Activated CD4-positive, alpha-beta T cell treated with anti-CD3 and anti-CD28 coated beads, Interleukin-2, amount 10 ng/mL, durations not matched to agents 24 days and 14 days (primary cell): ENCODE data around the gene WDR13. TPM values are rescaled to one million over a fixed set of nuclear protein-coding genes. Genes with fewer than 3 reads are reported as not detected.
A peak's percentile ranks its signal among the peaks of the same experiment; 100 is the strongest.
"Not testable (repeated sequence)": the region's sequence is repeated elsewhere in the genome, so short reads cannot be mapped to it uniquely, and the experiment has no call there.

Experiments used
- DNase-seq: peaks from one replicate; pipeline ENCODE4 v3.0.0; 2022
- H3K27ac Mint-ChIP-seq: one replicate; pipeline ENCODE4 v1.8.0; 2022; ENCODE audit warnings: mild to moderate bottlenecking, mixed read lengths
- H3K27me3 Mint-ChIP-seq: one replicate; pipeline ENCODE4 v1.8.0; 2022; ENCODE audit warnings: mixed read lengths
- H3K36me3 Mint-ChIP-seq: one replicate; pipeline ENCODE4 v1.8.0; 2022; ENCODE audit warnings: low read depth, mild to moderate bottlenecking, mixed read lengths
- H3K4me1 Mint-ChIP-seq: one replicate; pipeline ENCODE4 v1.8.0; 2021; ENCODE audit warnings: mixed read lengths
- H3K4me3 Mint-ChIP-seq: one replicate; pipeline ENCODE4 v1.8.0; 2022; ENCODE audit warnings: mild to moderate bottlenecking, moderate library complexity, mixed read lengths
- H3K9me3 Mint-ChIP-seq: one replicate; pipeline ENCODE4 v1.8.0; 2021; ENCODE audit warnings: mixed read lengths
- intact Hi-C: fragments of 100-400 bp; cut with micrococcal nuclease; formaldehyde crosslinking; loops from one replicate; pipeline ENCODE4 v1.15.1; 2023
- total RNA-seq: library from RNA; stranded (reverse); gene quantifications from 2 replicates; pipeline ENCODE4 v1.2.3, GENCODE V29; 2022

The WDR13 gene
- total RNA-seq, 1 donor from 2014 or later = 44.9 TPM

DNA sequence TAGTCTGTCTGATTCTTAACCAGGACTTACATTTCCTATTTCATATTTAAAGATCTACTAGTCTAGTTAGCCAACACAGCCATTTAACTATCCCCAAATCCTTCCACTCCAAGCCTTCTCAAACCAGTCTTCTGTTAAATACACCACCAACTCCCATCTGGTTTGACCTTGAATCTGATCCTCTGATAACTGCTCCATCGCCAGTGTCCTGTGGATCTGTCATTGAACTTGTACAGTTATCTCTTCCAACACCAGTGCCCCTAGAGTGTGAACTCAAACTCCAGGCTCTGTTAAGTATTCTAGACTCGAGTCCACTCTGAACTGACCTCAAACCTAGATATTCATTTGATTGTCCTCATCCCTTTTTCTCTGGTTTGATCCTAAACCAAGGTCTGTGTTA lies 14.4 kb downstream of the WDR13 start:
- no peak overlapping the region for H3K4me3 Mint-ChIP-seq

DNA sequence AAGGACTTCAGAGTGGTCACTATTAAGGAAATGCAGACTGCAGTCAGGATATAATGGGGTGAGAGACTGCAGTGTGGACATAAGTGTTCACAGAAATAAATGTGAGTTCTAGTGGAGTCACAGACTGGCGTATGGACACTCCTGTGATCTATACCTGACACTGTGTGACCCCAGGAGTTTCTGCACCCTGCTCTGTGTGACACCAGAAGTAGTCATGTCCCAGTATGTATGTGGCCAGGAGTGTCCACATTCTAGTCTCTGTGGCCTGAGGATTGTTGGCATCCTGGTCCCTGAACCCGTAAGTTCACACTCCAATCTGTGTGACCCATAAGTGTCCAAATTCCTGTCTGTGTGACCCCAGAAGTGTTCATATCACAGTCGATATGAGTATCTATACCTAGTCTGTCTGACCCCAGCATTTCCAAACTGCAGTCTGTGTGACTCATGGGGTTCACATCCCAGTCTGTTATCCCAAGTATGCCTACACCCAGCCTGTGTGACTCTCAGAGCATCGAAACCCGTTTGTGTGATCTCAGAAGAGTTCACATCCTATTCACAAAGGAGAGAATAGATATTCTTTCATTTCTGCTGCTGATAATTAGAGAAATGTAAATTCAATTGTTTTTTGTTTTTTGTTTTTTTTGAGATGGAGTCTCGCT lies 16.3 kb downstream of the WDR13 start:
- Mint-ChIP-seq H3K36me3 (no peaks in the 10 kb centered on the region), H3K4me3 (no peak overlapping the region), H3K9me3 (no peaks in the 10 kb centered on the region), H3K4me1 (peaks cover 2% of the 10 kb centered on the region), H3K27me3 (no peaks in the 10 kb centered on the region), H3K27ac (no peak overlapping the region)
- DNase-seq = no peak
- intact Hi-C loops = no loop called here

More for the DNA sequence above, 14.4 kb downstream of the WDR13 start:
- H3K4me1 Mint-ChIP-seq = no peaks in the 10 kb centered on the region
- no peak overlapping the region for H3K27ac Mint-ChIP-seq
- no peak for DNase-seq
- intact Hi-C loops = no loop called here
- no peaks in the 10 kb centered on the region for H3K27me3 Mint-ChIP-seq
- H3K9me3 Mint-ChIP-seq = no peaks in the 10 kb centered on the region
- H3K36me3 Mint-ChIP-seq = no peaks in the 10 kb centered on the region

DNA sequence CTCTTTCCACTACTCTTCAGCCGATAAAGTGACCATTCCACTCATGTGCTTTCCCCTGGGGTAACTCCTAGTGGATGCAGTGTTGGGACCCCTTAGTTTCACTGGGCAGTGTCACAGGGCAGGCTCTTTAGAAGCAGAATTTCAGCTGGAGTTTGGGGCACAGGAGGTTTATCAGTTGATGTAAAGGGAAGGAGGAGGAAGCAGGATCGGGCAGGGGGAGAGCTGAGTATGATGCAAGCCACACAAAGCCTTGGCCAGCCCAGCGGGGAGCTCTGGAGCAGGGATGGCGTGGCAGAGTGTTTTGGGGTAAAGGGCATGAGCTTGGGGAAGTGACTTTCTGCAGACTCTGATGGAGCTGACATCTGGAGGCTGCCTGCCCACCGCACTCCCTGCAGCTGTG lies 19.3 kb downstream of the WDR13 start:
- Mint-ChIP-seq H3K4me3 (no peak overlapping the region), H3K4me1 (peaks cover 2% of the 10 kb centered on the region), H3K36me3 (no peaks in the 10 kb centered on the region), H3K27me3 (no peaks in the 10 kb centered on the region), H3K27ac (no peak overlapping the region), H3K9me3 (no peaks in the 10 kb centered on the region)
- DNase-seq = no peak
- intact Hi-C loops = no loop called here

DNA sequence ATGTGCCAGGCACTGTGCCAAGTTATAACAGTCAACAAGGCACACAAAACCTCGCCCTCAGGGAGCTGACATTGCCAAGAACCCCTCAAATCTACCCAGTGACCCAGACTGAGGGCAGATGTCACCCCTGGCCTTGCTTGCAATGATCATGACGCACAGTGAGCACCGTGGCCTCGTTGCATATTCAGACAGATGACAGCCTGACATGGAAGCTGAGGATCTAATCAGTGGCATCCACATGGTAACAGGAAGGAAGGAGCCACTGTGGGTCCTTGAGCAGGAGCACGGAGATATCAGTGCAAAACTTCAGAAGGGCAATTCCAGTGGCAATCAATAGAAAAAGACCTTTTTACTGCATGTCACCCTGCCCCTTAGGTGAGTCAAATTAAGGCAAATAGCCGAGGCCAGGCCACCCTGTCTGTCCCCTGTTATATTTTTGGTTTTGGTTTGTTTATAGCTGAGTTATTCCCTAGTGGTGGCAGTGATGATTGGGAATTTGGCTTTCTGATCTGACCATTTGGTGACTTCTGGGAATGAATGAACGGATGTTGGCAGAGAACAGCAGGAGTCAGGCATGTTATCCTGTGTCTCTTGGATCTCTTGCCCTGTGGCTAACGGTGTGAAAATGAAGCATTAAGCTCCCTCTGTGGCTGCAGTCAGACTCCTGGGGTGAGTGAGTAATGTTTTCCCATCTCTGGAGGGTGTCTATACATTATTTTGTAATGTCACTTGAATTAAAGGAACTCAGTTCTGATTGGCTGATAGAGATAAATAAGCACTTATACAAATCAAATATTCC lies 20.4 kb downstream of the WDR13 start:
- intact Hi-C loops = no loop called here
- no peaks in the 10 kb centered on the region for H3K9me3 Mint-ChIP-seq
- H3K4me3 Mint-ChIP-seq = no peak overlapping the region
- no peak overlapping the region for H3K27ac Mint-ChIP-seq
- H3K27me3 Mint-ChIP-seq = no peaks in the 10 kb centered on the region
- no peaks in the 10 kb centered on the region for H3K36me3 Mint-ChIP-seq
- no peak for DNase-seq
- H3K4me1 Mint-ChIP-seq = peaks cover 2% of the 10 kb centered on the region

- intact Hi-C loops = no loop called here
- no peaks in the 10 kb centered on the region for H3K4me1 Mint-ChIP-seq
- DNase-seq = no peak
- no peaks in the 10 kb centered on the region for H3K36me3 Mint-ChIP-seq
- H3K4me3 Mint-ChIP-seq = no peak overlapping the region
- H3K27me3 Mint-ChIP-seq = no peaks in the 10 kb centered on the region
- H3K9me3 Mint-ChIP-seq = no peaks in the 10 kb centered on the region
- no peak overlapping the region for H3K27ac Mint-ChIP-seq
Observed at GRCh38 chrX:48626401-48627298, 29.4 kb downstream of the WDR13 start.

GRCh38 chrX:48631376-48632090 lies 34.2 kb downstream of the WDR13 start:
- Mint-ChIP-seq H3K4me3 (peak overlapping the region; percentile 41), H3K36me3 (no peaks in the 10 kb centered on the region), H3K27me3 (no peaks in the 10 kb centered on the region), H3K27ac (no peak overlapping the region), H3K9me3 (no peaks in the 10 kb centered on the region), H3K4me1 (peaks cover 3% of the 10 kb centered on the region)
- intact Hi-C loops = no loop called here
- DNase-seq = peak; percentile 92

- intact Hi-C loops = no loop called here
- Mint-ChIP-seq H3K36me3 (no peaks in the 10 kb centered on the region), H3K4me3 (no peak overlapping the region), H3K9me3 (no peaks in the 10 kb centered on the region), H3K27me3 (no peaks in the 10 kb centered on the region), H3K27ac (no peak overlapping the region), H3K4me1 (peaks cover 3% of the 10 kb centered on the region)
- no peak for DNase-seq
Observed at GRCh38 chrX:48632207-48632606, 34.9 kb downstream of the WDR13 start.

- intact Hi-C loops = no loop called here
- Mint-ChIP-seq H3K27ac (no peak overlapping the region), H3K4me1 (peaks cover 3% of the 10 kb centered on the region), H3K9me3 (no peaks in the 10 kb centered on the region), H3K4me3 (no peak overlapping the region), H3K27me3 (no peaks in the 10 kb centered on the region), H3K36me3 (no peaks in the 10 kb centered on the region)
- no peak for DNase-seq
Observed at GRCh38 chrX:48636301-48636700, 39.0 kb downstream of the WDR13 start.

GRCh38 chrX:48636776-48637175 lies 39.5 kb downstream of the WDR13 start:
- H3K9me3 Mint-ChIP-seq = no peaks in the 10 kb centered on the region
- no peaks in the 10 kb centered on the region for H3K27me3 Mint-ChIP-seq
- intact Hi-C loops = no loop called here
- H3K4me3 Mint-ChIP-seq = no peak overlapping the region
- no peak overlapping the region for H3K27ac Mint-ChIP-seq
- DNase-seq = no peak
- H3K36me3 Mint-ChIP-seq = no peaks in the 10 kb centered on the region
- H3K4me1 Mint-ChIP-seq = peaks cover 3% of the 10 kb centered on the region

DNA sequence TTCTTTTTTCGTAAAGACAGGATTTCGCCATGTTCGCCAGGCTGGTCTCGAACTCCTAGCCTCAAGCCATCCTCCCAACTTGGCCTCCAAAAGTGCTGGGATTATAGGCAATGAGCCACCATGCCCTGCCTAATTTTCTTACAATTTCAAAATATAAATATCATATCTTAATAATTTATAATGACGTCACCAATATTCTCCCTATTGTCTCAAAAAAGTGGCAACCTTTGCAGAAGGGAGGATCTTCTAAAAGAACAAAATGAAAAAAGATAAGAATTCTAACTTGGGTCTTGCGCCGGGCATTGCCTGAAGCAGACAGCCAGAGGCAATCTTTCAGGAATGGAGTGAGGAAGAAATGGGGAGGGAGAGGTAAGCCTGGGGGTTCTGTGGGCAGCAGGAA lies 48.4 kb downstream of the WDR13 start:
- Mint-ChIP-seq H3K36me3 (no peaks in the 10 kb centered on the region), H3K27me3 (no peaks in the 10 kb centered on the region), H3K4me3 (no peak overlapping the region), H3K27ac (no peak overlapping the region), H3K9me3 (no peaks in the 10 kb centered on the region), H3K4me1 (peaks cover 2% of the 10 kb centered on the region)
- intact Hi-C loops = loop anchor here (10.0 kb wide), 1 partner anchor 249 kb away; the partner anchor contains the start of genes PQBP1 and TIMM17B
- DNase-seq = no peak

- Mint-ChIP-seq H3K27ac (no peak overlapping the region), H3K4me1 (peaks cover 6% of the 10 kb centered on the region), H3K9me3 (no peaks in the 10 kb centered on the region), H3K36me3 (no peaks in the 10 kb centered on the region), H3K4me3 (no peak overlapping the region), H3K27me3 (no peaks in the 10 kb centered on the region)
- peak; percentile 78 for DNase-seq
- intact Hi-C loops = loop anchor here (10.0 kb wide), 1 partner anchor 246 kb away; the partner anchor contains the start of genes PQBP1 and TIMM17B
Observed at GRCh38 chrX:48648336-48648751, 51.1 kb downstream of the WDR13 start.

DNA sequence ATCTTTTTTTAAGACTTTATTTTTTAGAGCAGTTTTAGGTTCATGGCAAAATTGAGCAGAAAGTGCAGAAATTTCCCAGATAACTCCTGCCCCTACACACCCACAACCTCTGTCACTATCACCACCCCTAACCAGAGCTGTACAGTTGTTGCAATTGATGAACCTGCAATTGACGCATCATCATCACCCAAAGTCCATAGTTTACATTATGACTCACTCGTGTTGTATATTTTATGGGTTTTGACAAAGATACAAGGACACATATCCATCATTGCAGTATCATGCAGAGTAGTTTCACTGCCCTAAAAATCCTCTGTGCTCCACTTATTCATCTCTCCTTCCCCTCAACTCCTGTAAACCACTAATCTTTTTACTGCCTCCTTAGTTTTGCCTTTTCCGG lies 51.8 kb downstream of the WDR13 start:
- no peaks in the 10 kb centered on the region for H3K27me3 Mint-ChIP-seq
- peaks cover 6% of the 10 kb centered on the region for H3K4me1 Mint-ChIP-seq
- no peaks in the 10 kb centered on the region for H3K36me3 Mint-ChIP-seq
- H3K27ac Mint-ChIP-seq = no peak overlapping the region
- intact Hi-C loops = loop anchor here (10.0 kb wide), 1 partner anchor 246 kb away; the partner anchor contains the start of genes PQBP1 and TIMM17B
- H3K9me3 Mint-ChIP-seq = no peaks in the 10 kb centered on the region
- no peak for DNase-seq
- H3K4me3 Mint-ChIP-seq = no peak overlapping the region

- H3K36me3 Mint-ChIP-seq, intact Hi-C loops, H3K9me3 Mint-ChIP-seq, H3K4me3 Mint-ChIP-seq, DNase-seq, H3K4me1 Mint-ChIP-seq, H3K27me3 Mint-ChIP-seq: not testable (repeated sequence)
- peak overlapping the region; percentile 29 for H3K27ac Mint-ChIP-seq
Observed at GRCh38 chrX:48652055-48652579, 54.8 kb downstream of the WDR13 start.
